Uterus (tissue), 2 donors: ENCODE data around the gene LDLRAD2.

Experiments used
- CTCF ChIP-seq, 4 experiments: fragments of 200-600 bp in 2 of 4; fragments of 450-650 bp in 2 of 4; sonication (generic) in 2 of 4; IDR thresholded peaks; one replicate each; pipeline ENCODE4 v1.5.1; 2016 to 2019; ENCODE audit warnings: antibody characterized with exemption in 4 of 4, mild to moderate bottlenecking in 2 of 4, moderate library complexity in 1 of 4
- POLR2A ChIP-seq, 2 donors: fragments of 450-650 bp; IDR thresholded peaks; one replicate each; pipeline ENCODE4 v1.6.1; 2016; ENCODE audit warnings: antibody characterized with exemption in 2 of 2, mild to moderate bottlenecking in 1 of 2, moderate library complexity in 1 of 2

GRCh38 chr1:21857840-21858670 is 46.0 kb downstream of the LDLRAD2 start:
- TF ChIP-seq CTCF (IDR thresholded peaks at IDR 0.05): no peak
- TF ChIP-seq POLR2A (IDR thresholded peaks at IDR 0.05): no peak
